SU-DHL-6 (cell line): ENCODE results near the gene GTF2H1.

Experiments used
- EZH2phosphoT487 ChIP-seq: fragments of 200-600 bp; sonication (generic), shearing (Covaris generic); conservative IDR thresholded peaks from 2 replicates; pipeline ENCODE4 v1.6.1; 2018; ENCODE audit warnings: mild to moderate bottlenecking, antibody characterized with exemption, low read length, moderate library complexity, mixed read lengths
- TF ChIP-seq, protein P1 (sequence below): fragments of 200-600 bp; sonication (generic); IDR thresholded peaks from one replicate; pipeline ENCODE4 v1.5.1; 2017; ENCODE audit warnings: antibody characterized with exemption, mild to moderate bottlenecking, low read length, moderate library complexity; ENCODE audit not compliant: insufficient read depth, poor library complexity, severe bottlenecking

- TF ChIP-seq, protein P1, sequence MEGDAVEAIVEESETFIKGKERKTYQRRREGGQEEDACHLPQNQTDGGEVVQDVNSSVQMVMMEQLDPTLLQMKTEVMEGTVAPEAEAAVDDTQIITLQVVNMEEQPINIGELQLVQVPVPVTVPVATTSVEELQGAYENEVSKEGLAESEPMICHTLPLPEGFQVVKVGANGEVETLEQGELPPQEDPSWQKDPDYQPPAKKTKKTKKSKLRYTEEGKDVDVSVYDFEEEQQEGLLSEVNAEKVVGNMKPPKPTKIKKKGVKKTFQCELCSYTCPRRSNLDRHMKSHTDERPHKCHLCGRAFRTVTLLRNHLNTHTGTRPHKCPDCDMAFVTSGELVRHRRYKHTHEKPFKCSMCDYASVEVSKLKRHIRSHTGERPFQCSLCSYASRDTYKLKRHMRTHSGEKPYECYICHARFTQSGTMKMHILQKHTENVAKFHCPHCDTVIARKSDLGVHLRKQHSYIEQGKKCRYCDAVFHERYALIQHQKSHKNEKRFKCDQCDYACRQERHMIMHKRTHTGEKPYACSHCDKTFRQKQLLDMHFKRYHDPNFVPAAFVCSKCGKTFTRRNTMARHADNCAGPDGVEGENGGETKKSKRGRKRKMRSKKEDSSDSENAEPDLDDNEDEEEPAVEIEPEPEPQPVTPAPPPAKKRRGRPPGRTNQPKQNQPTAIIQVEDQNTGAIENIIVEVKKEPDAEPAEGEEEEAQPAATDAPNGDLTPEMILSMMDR, result no peak
- TF ChIP-seq EZH2phosphoT487, result no peak
These were observed 43.9 kb downstream of the GTF2H1 start for GRCh38 chr11:18366286-18366685.
